Measurements from ENCODE around the gene STK35. TPM values are rescaled to one million over a fixed set of nuclear protein-coding genes. Genes with fewer than 3 reads are reported as not detected.

Gene STK35
- 15.3 and 16.4 TPM in 2 replicates for total RNA-seq

GRCh38 chr20:2101057-2101864 lies at the start of gene STK35:
STK35 (plus strand) TSS chr20:2101827; CDS start chr20:2101882, 55 bp downstream.

Other genes with a start within 250 kb of the STK35 start
- 8.4 and 12.3 TPM in 2 replicates for gene SIRPA, start 206.4 kb upstream of the STK35 start, total RNA-seq
- not detected in 2 replicates for gene PDYN, start 107.8 kb upstream of the STK35 start, total RNA-seq
- not detected in 2 replicates for gene TGM3, start 194.2 kb downstream of the STK35 start, total RNA-seq

All from epithelial cell of umbilical artery (primary cell).